HepG2 (cell line): ENCODE measurements around the gene SORL1-AS1.

Source experiments
- DBP ChIP-seq: sonication (generic); formaldehyde crosslinking; IDR thresholded peaks from 2 replicates; pipeline ENCODE4 v1.4.0; 2020; ENCODE audit warnings: missing genetic modification reagents; ENCODE audit errors: not compliant biosample characterization
- DNMT1 ChIP-seq: sonication (generic); formaldehyde crosslinking; IDR thresholded peaks from 2 replicates; pipeline ENCODE4 v1.5.1; 2020; ENCODE audit warnings: mild to moderate bottlenecking, missing genetic modification reagents
- FOSL2 ChIP-seq: sonication (generic); formaldehyde crosslinking; IDR thresholded peaks from 2 replicates; pipeline ENCODE4 v1.4.0; 2020; ENCODE audit warnings: missing genetic modification reagents
- FOXK1 ChIP-seq: sonication (generic); formaldehyde crosslinking; IDR thresholded peaks from 2 replicates; pipeline ENCODE4 v1.4.0; 2020; ENCODE audit warnings: low read depth, missing genetic modification reagents, borderline replicate concordance
- GTF3A ChIP-seq: sonication (generic); formaldehyde crosslinking; conservative IDR thresholded peaks from 2 replicates; pipeline ENCODE4 v1.4.0; 2020; ENCODE audit warnings: mild to moderate bottlenecking, missing genetic modification reagents
- KLF16 ChIP-seq, 2 experiments: sonication (generic) in 1 of 2; formaldehyde crosslinking in 1 of 2; IDR thresholded peaks; 2 replicates each; pipeline versions ENCODE4 v1.6.1 to v1.8.0; 2016 to 2023; ENCODE audit warnings: missing genetic modification reagents in 2 of 2, missing compliant biosample characterization in 1 of 2
- PHB2 ChIP-seq: fragments of 450-650 bp; IDR thresholded peaks from 2 replicates; pipeline ENCODE4 v1.6.1; 2018; ENCODE audit not compliant: partially characterized antibody
- RORA ChIP-seq: sonication (generic); formaldehyde crosslinking; IDR thresholded peaks from 2 replicates; pipeline ENCODE4 v1.5.0; 2020; ENCODE audit warnings: mild to moderate bottlenecking, missing genetic modification reagents, moderate library complexity
- SP4 ChIP-seq: sonication (generic); formaldehyde crosslinking; IDR thresholded peaks from 2 replicates; pipeline ENCODE4 v1.8.1; 2023; ENCODE audit warnings: mild to moderate bottlenecking, missing genetic modification reagents
- TBX2 ChIP-seq: sonication (generic); formaldehyde crosslinking; IDR thresholded peaks from 2 replicates; pipeline ENCODE4 v1.5.0; 2020; ENCODE audit warnings: missing genetic modification reagents, mild to moderate bottlenecking, borderline replicate concordance
- TFAP4 ChIP-seq: sonication (generic); IDR thresholded peaks from 2 replicates; pipeline ENCODE4 v1.6.1; 2016; ENCODE audit warnings: low read depth, borderline replicate concordance
- ZBTB21 ChIP-seq: sonication (generic); formaldehyde crosslinking; IDR thresholded peaks from 2 replicates; pipeline ENCODE4 v1.4.0; 2020; ENCODE audit warnings: missing genetic modification reagents
- ZGPAT ChIP-seq: IDR thresholded peaks from 2 replicates; pipeline ENCODE4 v1.6.1; 2016; ENCODE audit warnings: mild to moderate bottlenecking
- ZNF281 ChIP-seq: sonication (generic); formaldehyde crosslinking; IDR thresholded peaks from 2 replicates; pipeline ENCODE4 v1.4.0; 2020; ENCODE audit warnings: missing genetic modification reagents, borderline replicate concordance
- ZNF446 ChIP-seq: sonication (generic); formaldehyde crosslinking; IDR thresholded peaks from 2 replicates; pipeline ENCODE4 v1.5.0; 2020; ENCODE audit warnings: mild to moderate bottlenecking, missing genetic modification reagents
- ZNF773 ChIP-seq: sonication (generic); formaldehyde crosslinking; IDR thresholded peaks from 2 replicates; pipeline ENCODE4 v1.4.0; 2020; ENCODE audit warnings: missing genetic modification reagents, borderline replicate concordance
- ZNF839 ChIP-seq: sonication (generic); formaldehyde crosslinking; IDR thresholded peaks from 2 replicates; pipeline ENCODE4 v1.4.0; 2020; ENCODE audit warnings: missing genetic modification reagents, mild to moderate bottlenecking, borderline replicate concordance
- ZSCAN5A ChIP-seq: sonication (generic); formaldehyde crosslinking; IDR thresholded peaks from 2 replicates; pipeline ENCODE4 v1.8.0; 2022; ENCODE audit warnings: mild to moderate bottlenecking, missing genetic modification reagents, borderline replicate concordance
- ZXDC ChIP-seq: sonication (generic); formaldehyde crosslinking; IDR thresholded peaks from 2 replicates; pipeline ENCODE4 v1.5.0; 2020; ENCODE audit warnings: mild to moderate bottlenecking, missing genetic modification reagents

Gene SORL1-AS1

GRCh38 chr11:121476379-121477032 is 23.7 kb upstream of the SORL1-AS1 start (continued):
- TF ChIP-seq ZNF839 (CRISPR knock-in tag), result no peak
- peak; percentile 91 for TF ChIP-seq FOSL2
- TF ChIP-seq TBX2 (CRISPR knock-in tag), result peak; percentile 23; the same call in 1 of the 2 replicates
- no peak for TF ChIP-seq ZNF773 (CRISPR knock-in tag)
- peak; percentile 59; the same call in 1 of the 2 replicates for TF ChIP-seq ZGPAT (CRISPR knock-in tag)
- no peak for TF ChIP-seq ZSCAN5A (CRISPR knock-in tag)
- no peak for TF ChIP-seq SP4 (CRISPR knock-in tag)
- TF ChIP-seq DNMT1 (CRISPR knock-in tag), result no peak
- peak; percentile 88; the same call in 1 of the 2 replicates for TF ChIP-seq FOXK1
- no peak for TF ChIP-seq DBP (CRISPR knock-in tag)
- TF ChIP-seq RORA (CRISPR knock-in tag), result no peak
- 0 out of 4 replicates have a peak, but pooled peaks of 1 of the 2 experiments have one; percentile 51 for TF ChIP-seq KLF16 (CRISPR knock-in tag; IDR thresholded peaks at IDR 0.05)
- 0 out of 2 replicates have a peak, but pooled peaks have one; percentile 17 for TF ChIP-seq TFAP4
- no peak for TF ChIP-seq GTF3A
- TF ChIP-seq ZNF281, result no peak; the same call in 1 of the 2 replicates
- no peak for TF ChIP-seq PHB2
- no peak for TF ChIP-seq ZBTB21 (CRISPR knock-in tag)
- no peak for TF ChIP-seq ZNF446 (CRISPR knock-in tag)
- TF ChIP-seq ZXDC, result no peak
